GM19455 (cell line): ENCODE measurements around the gene C9orf78.

ENCODE experiments used
- ATAC-seq: cut with Tn5 transposase; IDR thresholded peaks from one replicate; pipeline ENCODE4 v1.9.1; 2021; ENCODE audit not compliant: unreplicated experiment

C9orf78 gene, protein sequence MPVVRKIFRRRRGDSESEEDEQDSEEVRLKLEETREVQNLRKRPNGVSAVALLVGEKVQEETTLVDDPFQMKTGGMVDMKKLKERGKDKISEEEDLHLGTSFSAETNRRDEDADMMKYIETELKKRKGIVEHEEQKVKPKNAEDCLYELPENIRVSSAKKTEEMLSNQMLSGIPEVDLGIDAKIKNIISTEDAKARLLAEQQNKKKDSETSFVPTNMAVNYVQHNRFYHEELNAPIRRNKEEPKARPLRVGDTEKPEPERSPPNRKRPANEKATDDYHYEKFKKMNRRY

DNA sequence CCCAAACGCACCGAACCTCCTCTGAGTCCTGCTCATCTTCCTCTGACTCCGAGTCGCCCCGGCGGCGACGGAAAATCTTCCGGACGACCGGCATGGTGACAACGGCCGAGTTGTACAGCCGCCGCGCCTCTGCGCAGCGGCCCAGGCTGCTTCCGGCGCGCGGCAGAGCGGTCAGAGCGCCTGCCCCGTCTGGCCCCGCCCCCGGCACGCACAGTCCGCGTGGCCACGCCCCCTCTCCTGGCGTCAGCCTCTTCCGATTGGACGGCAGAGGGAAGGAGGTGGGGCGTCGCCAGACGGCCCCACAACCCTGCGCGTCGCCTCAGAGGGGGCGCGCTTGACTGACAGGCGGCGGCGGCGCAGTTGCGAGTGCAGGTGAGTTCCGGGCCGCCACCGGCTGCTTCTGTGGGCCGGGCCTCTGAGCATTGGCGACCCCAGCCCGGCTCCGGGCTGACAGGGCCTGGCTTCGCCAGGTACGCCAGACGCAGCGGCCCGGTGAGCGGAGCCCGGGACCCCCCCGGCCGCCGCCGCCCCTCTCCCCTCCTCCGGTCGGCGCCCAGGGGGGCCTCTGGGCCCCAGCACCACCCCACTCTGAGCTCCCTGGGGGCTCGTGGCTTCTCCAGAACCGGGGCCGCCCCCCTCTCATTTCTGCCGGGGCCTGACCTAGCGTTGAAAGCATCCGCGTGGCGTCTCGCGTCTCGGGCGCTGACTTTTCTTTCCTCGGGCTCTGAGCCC is at the start of gene C9orf78, which contains the start of gene USP20:
C9orf78 (minus strand) TSS at position 148 of the 732 bp plus-strand sequence; CDS start at position 94, 54 bp downstream.
USP20 (plus strand) TSS at position 331 of the 732 bp plus-strand sequence. CDS start 17,098 bp downstream, outside the sequence.
- ATAC-seq: peak; percentile 92

DNA sequence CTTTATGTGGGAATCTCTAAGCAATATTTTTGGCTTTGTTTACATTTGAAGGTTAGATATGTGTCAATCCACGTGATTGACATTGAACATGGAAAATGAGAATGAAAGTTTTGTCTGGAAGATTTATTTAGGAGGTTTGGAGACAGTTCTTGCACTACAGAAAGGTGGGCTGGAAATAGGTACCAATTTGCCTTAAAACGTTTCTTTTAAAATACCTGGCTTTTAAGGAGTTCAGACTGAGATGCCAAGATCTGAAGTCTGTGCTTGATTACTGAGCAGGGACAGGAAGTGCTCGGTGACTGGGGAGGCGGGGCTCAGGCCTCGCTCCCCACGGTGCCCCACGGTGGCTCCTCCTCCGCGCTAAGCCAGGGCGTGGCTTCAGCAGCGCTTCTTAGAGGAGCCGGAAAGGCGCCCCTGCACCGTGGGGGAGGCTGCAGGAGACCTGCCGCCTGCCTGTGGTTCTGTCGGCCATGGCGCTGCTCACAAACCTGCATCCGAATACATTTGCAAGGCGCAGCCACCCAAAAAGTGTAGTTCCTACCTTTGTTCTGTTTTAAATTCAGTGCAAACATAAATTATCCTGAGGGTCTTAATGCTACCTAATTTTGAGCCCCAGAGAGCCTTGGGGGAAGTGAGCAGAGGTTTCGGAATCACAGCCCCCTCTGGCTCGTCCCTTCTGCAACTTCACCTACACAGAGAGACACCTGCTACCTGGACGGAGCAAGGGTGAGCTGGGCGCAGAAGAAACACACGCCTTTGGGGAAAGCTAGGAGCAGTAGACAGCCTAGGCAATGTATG is 49.3 kb upstream of the C9orf78 start:
- ATAC-seq: peak; percentile 43

DNA sequence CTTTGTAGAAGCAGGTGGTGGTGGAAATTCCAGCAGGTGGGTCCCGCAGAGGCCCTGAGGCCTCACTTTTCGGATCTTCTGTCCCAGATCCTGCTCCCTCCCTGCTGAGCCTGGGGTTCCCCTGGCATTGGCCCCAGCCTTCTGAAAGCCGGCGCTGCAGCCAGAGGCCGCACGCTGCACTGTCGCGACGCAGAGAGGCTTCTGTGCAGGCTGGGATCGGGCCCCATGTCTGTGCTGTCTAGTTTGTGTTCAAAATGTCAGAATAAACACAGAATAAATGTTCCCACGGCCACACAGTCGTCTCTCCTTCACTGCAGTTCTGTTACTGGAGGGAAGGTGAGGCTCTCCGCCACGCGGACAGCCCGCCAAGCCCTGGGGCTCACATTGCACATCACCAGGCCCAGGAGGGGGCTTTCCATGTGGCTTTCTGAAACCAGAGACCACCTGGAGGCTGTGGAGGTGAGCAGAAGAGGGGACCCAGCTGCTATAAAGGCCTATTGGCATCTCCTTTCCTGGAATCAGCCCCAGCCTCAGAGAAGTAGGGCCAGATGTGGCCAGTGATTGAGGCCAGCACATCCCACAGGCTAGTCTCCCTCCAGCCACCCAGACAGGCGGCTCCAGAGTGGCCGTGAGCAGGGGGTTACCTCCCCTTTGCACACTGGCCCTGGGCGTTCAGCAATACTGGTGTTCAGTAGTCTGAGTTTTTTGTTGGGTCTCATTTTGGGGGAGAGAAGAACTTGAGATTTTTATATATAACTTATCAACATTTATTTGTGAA is 46.7 kb upstream of the C9orf78 start:
- no peak for ATAC-seq

DNA sequence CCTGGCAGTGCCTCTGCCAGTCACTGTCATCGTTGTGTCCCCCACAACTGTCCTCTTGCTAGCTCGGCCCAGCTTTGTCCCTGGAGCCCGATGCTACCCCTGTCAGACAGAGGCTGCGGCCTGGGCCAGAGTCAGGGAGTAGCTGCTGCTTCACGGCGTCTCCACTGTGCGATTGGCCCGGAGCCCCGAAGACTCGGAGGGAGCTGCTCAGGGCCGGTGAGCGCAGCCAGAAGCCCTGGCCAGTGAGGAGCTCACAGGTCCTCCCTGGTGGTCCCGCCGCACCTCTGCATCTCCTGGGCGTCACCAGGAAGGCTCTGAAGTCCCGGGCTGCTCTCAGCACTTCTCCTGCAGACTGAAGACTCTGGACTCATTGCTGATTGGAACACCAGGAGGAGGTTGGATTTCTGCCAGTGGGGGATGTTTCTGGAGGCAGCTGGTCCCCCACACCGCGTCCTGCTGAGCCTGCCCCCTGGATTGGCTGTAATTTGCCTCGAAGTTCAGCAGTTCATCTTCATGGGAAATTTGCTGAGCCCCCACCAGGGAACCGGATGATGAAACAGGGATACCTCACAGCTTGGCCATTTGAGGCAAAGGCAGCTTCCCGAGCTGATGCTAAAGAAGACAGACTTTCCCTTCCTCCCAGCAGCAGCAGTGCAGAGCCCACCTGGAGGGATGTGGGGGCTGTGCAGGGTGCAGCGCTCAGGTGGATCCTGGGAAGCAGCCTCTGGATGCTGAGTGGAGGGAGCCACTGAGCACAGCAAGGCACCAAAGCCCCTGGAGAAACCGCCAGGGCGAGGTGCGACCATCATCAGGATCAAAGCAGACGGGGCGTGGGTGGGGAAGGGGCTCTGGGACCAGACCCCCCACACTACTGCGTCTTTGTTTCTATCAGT is 45.8 kb upstream of the C9orf78 start:
- no peak for ATAC-seq

DNA sequence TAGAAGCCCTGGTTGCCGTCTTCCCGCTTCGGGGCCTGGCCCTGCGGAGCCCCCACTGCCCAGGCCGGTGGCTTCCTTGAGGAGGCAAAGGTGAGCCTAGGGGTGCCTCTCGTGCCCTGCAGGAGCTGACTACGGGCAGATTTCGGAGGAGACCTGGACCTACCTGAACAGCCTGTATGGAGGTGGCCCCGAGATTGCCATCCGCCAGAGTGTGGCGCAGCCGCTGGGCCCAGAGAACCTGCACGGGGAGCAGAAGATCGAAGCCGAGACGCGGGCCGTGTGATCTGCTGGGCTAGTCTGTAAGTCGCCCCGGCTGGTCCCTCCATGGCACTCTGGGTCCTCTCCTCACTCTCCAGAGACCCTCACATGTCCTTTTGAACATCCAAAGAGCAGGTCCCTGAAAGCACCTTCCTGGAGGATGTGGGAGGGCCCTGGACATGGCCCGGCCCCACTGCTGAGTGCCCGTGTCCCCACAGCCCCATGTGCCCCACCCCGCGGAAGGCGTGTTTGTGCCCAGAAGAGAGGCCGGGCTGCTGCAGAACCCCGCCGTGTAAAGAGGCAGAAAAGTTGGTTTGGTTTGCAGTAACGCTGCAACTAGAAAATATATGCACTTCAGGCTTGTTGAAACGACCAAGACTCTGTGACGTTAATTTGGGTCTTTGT is 45.0 kb upstream of the C9orf78 start:
- ATAC-seq: no peak

DNA sequence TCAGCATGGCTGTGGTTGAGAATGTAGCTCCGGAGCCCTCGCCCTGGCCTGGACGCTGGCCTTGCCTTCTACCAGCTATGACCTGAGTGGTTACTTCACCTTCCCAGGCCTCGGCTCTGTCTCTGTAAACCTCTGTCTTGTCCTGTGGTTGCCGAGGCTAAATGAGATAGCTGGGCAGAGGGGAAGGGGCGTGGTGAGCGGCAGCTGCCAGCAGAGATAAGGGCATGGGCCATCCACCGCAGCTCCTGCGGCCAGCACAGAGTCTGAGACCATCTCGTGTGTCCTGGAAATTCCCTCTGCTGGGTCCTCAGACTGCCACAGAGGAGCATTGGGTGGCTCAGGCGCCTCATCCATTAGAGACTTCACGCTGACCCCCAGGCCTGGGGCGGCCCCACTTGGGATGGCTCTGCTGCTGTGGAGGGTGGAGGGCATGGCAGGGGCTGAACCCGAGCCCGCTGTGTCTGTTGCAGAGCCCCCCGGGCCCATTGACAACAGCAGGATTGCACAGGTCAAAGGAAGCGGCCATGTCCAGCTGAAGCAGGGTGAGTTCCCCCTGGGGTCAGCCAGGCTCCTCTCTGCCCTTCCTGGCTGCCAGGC is 44.1 kb upstream of the C9orf78 start:
- ATAC-seq: no peak

DNA sequence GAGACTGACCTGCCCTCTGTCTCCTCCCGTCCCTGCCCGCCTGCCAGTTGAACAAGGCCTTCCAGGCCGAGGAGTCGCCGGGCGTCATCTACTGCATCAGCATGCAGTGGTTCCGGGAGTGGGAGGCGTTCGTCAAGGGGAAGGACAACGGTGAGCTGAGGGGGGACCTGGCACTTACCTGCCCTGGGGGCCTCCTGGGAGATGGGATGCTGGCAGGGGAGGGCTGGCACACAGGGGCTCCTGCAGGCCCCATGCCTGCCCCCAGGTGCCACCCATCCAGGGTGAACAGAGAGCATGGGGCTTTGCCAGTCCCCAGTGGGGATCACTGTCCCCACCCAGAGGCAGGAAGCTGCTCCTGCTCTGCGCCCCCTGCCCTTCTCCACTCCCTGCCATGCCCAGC is 43.2 kb upstream of the C9orf78 start:
- ATAC-seq: no peak

DNA sequence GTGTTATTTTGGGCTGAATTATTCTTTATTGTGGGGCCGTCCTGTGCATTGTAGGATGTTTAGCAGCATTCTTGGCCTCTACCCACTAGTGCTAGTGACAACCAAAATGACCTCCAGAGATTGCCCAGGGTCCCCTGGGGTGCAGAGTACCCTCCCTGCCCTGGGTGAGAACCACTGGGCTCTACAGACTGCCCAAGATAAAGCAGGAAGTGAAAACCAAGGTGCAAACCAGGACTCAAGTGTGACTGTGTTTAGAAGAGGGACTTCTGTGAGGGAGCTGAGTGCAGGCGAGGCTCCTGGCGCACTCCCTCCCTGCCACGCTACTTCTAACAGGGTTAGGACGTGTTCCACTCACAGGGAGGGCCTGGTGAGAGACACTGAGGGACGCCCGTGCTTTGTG is 41.7 kb upstream of the C9orf78 start:
- ATAC-seq: no peak

DNA sequence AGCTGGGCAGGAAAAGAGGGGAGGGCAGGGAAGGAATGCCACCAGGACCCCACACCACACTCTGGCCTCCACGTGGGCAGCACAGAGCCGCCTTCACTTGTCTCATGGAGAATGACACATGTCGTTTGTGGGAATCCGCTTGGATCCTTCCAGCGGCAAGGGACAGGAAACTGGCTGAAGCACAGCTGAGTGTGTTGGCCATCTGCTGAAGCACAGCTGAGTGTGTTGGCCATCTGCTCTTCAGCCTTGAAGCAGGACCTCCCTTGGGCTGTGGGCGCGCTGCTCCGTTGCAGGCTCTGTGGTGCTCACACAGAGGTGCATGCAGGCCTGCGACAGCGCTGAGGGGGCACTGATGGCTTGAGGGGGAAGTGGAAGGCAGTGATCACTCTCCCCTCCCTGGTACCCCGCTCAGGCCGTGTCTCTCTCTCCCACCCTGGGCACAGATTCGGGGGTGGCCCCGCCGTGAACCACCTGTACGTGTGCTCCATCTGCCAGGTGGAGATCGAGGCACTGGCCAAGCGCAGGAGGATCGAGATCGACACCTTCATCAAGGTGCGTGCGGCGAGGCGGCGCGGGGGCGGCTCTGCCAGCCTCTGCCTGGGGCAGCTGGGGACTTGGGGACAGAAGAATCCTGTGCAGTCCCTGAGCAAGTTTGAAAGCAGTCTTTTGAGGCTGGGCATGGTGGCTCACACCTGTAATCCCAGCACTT is 40.8 kb upstream of the C9orf78 start:
- no peak for ATAC-seq

DNA sequence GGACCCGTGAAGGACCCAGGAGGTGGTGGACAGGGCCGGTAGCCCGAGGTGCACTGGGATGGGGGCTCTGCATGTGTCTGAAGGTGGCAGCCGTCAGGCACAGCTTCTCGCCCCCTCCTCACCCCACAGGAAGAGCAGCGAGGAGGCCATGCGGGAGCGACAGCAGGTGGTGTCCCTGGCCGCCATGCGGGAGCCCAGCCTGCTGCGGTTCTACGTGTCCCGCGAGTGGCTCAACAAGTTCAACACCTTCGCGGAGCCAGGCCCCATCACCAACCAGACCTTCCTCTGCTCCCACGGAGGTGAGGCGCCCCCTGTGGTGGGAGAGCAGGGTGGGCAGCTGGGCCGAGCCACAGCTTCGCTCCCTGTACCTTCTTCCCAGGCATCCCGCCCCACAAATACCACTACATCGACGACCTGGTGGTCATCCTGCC is 40.1 kb upstream of the C9orf78 start:
- no peak for ATAC-seq

DNA sequence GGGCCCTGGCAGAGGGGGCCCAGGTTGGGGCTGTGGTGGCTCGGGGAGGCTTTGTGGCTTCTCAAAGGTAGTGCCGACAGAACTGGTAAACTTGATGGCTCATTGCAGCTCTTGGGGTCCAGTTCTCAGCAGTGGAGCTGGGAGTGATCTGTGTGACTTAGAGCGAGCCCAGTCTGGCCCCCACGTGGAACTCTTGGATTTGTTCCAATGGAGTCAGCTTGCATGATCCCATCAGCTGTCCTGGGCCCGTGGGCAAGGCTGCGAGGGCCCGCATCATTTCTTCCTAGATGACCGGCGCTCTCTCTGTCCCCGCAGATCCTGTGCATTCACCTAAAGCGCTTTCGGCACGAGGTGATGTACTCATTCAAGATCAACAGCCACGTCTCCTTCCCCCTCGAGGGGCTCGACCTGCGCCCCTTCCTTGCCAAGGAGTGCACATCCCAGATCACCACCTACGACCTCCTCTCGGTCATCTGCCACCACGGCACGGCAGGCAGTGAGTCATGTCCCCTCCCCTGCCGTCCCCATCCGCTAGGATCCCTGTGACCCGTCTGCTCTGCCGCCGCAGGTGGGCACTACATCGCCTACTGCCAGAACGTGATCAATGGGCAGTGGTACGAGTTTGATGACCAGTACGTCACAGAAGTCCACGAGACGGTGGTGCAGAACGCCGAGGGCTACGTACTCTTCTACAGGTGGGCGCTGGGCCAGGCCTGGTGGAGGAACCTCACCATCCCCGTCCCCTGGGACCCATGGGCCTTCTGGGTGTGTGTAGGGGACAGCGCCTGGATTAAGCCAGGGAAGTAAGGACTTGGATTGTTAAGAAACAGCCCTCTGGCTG is 39.4 kb upstream of the C9orf78 start:
- no peak for ATAC-seq

DNA sequence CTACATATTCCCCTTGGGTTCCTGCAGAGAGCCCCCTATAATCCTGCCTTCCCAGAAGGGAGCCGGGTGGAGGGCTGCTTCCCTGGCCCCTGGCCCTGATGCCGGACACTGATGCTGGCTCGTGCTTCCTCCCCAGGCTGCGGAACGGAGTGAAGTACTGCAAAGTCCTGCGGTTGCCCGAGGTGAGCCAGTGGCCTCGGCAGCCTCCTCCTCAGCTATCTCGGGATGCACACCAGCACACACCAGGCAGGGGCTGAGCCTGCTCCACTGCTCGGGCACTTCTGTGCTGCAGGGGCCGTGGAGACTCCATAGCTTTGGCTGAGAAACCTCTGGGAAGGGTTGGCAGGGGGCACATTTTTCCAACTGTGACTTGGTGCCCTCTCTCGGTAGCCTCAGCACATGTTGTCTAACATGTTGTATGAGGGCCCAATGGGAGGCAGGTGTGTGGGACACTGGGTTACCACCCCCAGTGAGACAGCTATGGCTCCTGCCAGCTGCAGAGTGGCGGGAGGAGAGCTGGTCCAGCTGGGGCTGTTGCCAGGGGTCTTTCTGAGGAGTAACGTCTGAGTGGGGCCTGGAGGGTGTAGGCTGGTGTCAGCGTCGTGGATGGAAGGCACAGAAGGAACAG is 38.6 kb upstream of the C9orf78 start:
- no peak for ATAC-seq

DNA sequence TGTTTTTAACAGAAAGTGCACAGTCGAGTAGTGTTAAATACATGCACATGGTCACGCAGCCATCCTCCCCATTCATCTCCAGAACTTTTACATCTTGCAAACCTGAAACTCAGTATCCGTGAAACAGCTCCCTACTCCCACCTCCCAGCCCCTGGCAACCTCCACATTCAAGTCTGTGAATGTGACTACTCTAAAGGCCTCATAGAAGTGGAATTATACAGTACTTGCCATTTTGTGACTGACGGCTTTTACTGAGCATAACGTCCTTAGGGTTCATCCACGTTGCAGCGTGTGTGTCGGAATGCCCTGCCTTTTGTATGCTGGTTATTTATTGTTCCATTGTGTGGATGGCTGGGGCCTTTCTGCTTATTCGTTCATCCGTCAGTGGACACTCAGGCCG is 36.0 kb upstream of the C9orf78 start:
- no peak for ATAC-seq

DNA sequence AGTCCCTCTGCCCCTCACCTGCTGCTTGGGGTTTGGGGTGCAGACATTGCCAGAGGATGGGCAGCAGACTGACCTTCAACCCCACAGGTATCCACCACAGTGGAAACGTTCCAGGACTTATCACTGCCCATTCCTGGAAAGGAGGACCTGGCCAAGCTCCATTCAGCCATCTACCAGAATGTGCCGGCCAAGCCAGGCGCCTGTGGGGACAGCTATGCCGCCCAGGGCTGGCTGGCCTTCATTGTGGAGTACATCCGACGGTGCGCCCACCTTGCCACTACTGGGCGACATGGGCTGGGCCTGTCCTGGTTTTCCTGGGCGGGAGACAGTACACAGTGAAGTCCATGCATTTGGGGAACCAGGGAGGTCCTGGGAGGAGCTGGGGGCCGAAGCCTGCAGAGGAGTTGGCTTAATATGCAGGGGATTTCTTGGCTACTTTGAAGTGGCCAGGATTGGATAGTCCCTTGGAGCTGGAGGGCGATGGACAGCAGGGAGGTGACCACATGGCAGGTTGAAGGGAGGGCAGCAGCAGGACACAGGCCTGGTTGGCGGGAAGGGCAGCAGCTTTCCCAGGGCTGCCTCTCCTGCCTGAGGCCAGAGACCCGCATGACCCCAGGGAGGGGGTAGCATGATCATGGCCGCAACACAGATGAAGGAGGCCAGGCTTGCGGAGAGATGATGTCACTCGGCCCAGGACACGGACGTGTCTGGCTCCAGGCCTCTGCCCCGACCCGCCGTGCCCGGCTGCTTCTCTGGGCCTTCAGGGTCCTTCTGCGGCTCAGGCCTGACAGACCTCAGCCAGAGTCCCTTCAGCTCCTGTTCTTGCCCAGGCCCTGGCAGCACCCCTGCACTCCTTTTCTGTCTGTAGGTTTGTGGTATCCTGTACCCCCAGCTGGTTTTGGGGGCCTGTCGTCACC is 34.8 kb upstream of the C9orf78 start:
- ATAC-seq: no peak

DNA sequence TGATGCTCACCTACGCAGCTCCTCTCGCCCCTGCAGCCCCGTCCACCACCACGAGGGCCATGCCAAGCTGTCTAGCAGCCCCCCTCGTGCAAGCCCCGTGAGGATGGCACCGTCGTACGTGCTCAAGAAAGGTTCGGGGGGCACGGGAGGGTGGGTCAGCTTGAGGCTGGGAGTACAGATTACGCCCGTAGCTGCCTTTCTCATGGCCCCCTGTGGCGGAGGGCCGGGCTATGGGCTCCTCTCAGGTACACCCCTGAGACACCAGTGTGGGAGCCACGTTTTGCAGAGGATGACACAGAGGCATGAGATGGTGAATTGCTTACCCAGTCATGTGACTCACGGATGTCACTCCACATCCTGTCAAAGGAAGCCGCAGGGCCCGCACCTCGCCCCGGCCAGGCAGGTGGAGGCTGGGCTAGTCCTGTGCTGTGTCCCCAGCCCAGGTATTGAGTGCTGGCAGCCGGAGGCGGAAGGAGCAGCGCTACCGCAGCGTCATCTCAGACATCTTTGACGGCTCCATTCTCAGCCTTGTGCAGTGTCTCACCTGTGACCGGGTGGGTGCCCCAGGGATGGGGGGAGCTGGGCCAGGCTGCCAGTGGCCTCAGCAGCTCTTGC is 33.9 kb upstream of the C9orf78 start:
- ATAC-seq: no peak
